GM20431 (cell line): ENCODE measurements around the gene PTPDC1.
"Not testable (repeated sequence)": the region's sequence is repeated elsewhere in the genome, so short reads cannot be mapped to it uniquely, and the experiment has no call there.

Experiments
- in situ Hi-C: fragments of 300-500 bp; cut with MseI, MboI; formaldehyde crosslinking; loops from one replicate; pipeline ENCODE4 v1.15.0; 2020; ENCODE audit warnings: low sequenced_read_pairs; ENCODE audit not compliant: unreplicated experiment

Gene PTPDC1

GRCh38 chr9:94086486-94087345, 2.5 kb downstream of the PTPDC1 start:
- in situ Hi-C loops, result no loop called here

GRCh38 chr9:94094219-94095145, 10.2 kb downstream of the PTPDC1 start:
- in situ Hi-C loops, result not testable (repeated sequence)

GRCh38 chr9:94096819-94097577, 12.7 kb downstream of the PTPDC1 start:
- in situ Hi-C loops, result no loop called here

- in situ Hi-C loops, result no loop called here
These were observed 13.6 kb downstream of the PTPDC1 start for GRCh38 chr9:94097788-94098414.

GRCh38 chr9:94100152-94100879, 16.1 kb downstream of the PTPDC1 start:
- in situ Hi-C loops, result no loop called here

GRCh38 chr9:94101162-94101853, 17.0 kb downstream of the PTPDC1 start:
- in situ Hi-C loops, result no loop called here

- in situ Hi-C loops, result no loop called here
These were observed 24.3 kb downstream of the PTPDC1 start for GRCh38 chr9:94108584-94108983.

GRCh38 chr9:94110821-94111252, 26.6 kb downstream of the PTPDC1 start:
- in situ Hi-C loops, result no loop called here

GRCh38 chr9:94111446-94111845, 27.2 kb downstream of the PTPDC1 start:
- in situ Hi-C loops, result no loop called here

GRCh38 chr9:94112716-94113465, 28.6 kb downstream of the PTPDC1 start:
- in situ Hi-C loops, result no loop called here

- in situ Hi-C loops, result not testable (repeated sequence)
These were observed 35.8 kb downstream of the PTPDC1 start for GRCh38 chr9:94120088-94120487.

- in situ Hi-C loops, result no loop called here
These were observed 36.7 kb downstream of the PTPDC1 start for GRCh38 chr9:94120854-94121376.

GRCh38 chr9:94126844-94127243, 42.6 kb downstream of the PTPDC1 start:
- in situ Hi-C loops, result no loop called here

- in situ Hi-C loops, result no loop called here
These were observed 43.5 kb downstream of the PTPDC1 start for GRCh38 chr9:94127806-94128205.

- in situ Hi-C loops, result no loop called here
These were observed 44.3 kb downstream of the PTPDC1 start for GRCh38 chr9:94128580-94128979.

GRCh38 chr9:94134629-94135028, 50.4 kb downstream of the PTPDC1 start:
- in situ Hi-C loops, result no loop called here

GRCh38 chr9:94135222-94135621, 51.0 kb downstream of the PTPDC1 start:
- in situ Hi-C loops, result no loop called here
